Thymus (tissue), 11 donors: ENCODE results near the gene RAB23. TPM values are rescaled to one million over a fixed set of nuclear protein-coding genes. Genes with fewer than 3 reads are reported as not detected.
A peak's percentile ranks its signal among the peaks of the same experiment; 100 is the strongest.

Experiments
- DNase-seq, 9 donors: peaks; one replicate each; pipeline ENCODE4 v3.0.0-alpha.2; 2013; ENCODE audit warnings: low spot score in 9 of 9, low read depth in 6 of 9, missing footprints in 1 of 9
- H3K27ac ChIP-seq, 2 donors: one replicate each; pipeline ENCODE4 v1.5.1; 2013; ENCODE audit warnings: control low read depth in 1 of 2, low read depth in 1 of 2, low read length in 1 of 2, mild to moderate bottlenecking in 1 of 2, moderate library complexity in 1 of 2
- H3K27me3 ChIP-seq, 2 donors: one replicate each; pipeline ENCODE4 v1.5.1; 2013; ENCODE audit warnings: low read length in 1 of 2; ENCODE audit not compliant: control insufficient read depth in 2 of 2, insufficient read depth in 1 of 2
- H3K36me3 ChIP-seq, 2 donors: one replicate each; pipeline ENCODE4 v1.5.1; 2013; ENCODE audit warnings: low read length in 1 of 2, mild to moderate bottlenecking in 1 of 2, moderate library complexity in 1 of 2; ENCODE audit not compliant: control insufficient read depth in 2 of 2, insufficient read depth in 2 of 2
- H3K4me1 ChIP-seq, 2 donors: one replicate each; pipeline ENCODE4 v1.5.1; 2013; ENCODE audit warnings: low read length in 2 of 2; ENCODE audit not compliant: control insufficient read depth in 2 of 2, insufficient read depth in 2 of 2
- H3K4me3 ChIP-seq, 2 donors: one replicate each; pipeline ENCODE4 v1.5.1; 2013; ENCODE audit warnings: low read length in 2 of 2, control low read depth in 1 of 2, mild to moderate bottlenecking in 1 of 2
- H3K9me3 ChIP-seq, 2 donors: one replicate each; pipeline ENCODE4 v1.5.1; 2013; ENCODE audit warnings: low read length in 1 of 2, mild to moderate bottlenecking in 1 of 2; ENCODE audit not compliant: control insufficient read depth in 2 of 2, insufficient read depth in 1 of 2
- WGBS: extraction: QIAGEN DNeasy Blood & Tissue Kit; methylation state at CpG from one replicate; pipeline ENCODE4 v1.1.7; 2013; 5-methylcytosine and 5-hydroxymethylcytosine counted together
- polyA plus RNA-seq: library from polyadenylated mRNA; stranded (reverse); fragments of 200-250 nt; gene quantifications from one replicate; pipeline ENCODE4 v1.2.3, GENCODE V29; 2013
- total RNA-seq: library from RNA; stranded (reverse); fragments of 120-200 nt; gene quantifications from one replicate; pipeline ENCODE4 v1.2.4, GENCODE V29; 2013
- donor health status: healthy.

The RAB23 gene
- total and polyA plus RNA-seq, 2 donors = 5.8 to 7.1 TPM

DNA sequence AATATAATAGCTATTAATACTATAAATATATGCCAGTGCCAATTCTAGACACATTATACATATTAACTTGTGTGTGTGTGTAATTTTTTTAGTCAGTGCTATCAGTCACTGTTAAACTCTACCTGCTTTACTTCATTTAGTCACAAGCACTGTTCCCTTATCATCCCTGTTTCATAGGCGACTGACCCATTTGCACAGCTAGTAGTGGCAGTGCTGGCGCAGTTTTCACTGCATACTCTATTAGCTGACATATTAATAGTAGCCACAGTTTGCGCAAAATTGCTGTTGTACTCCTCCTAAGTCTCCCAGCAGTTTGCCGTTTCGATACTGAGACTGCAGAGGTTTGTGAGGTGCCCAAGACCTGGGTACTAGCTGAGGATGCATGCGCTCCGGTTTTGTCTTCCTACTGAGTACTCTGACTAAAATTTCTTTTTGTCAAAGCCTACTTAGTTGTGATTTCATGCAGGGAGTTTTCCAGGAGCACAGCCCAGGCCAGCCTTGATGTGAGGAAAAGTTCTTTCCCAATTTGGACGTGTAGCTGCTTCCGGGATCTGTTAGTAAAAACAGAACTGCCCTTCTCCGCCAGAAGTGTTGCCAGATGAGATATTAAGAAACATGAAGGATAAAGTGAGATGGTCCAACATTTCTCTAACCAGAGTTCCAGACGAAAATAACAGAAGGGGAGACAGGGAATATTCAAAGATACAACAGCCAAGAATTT lies 44.4 kb downstream of the RAB23 start:
- WGBS = 98% methylated on average over 11 of the region's 11 CpGs
- no peaks in the 10 kb centered on the region for H3K27me3 ChIP-seq
- H3K4me3 ChIP-seq = no peak overlapping the region
- H3K4me1 ChIP-seq = peaks cover 0 to 6% of the 10 kb centered on the region in 2 donors
- H3K9me3 ChIP-seq = no peaks in the 10 kb centered on the region
- no peak overlapping the region for H3K27ac ChIP-seq
- peaks cover 0 to 4% of the 10 kb centered on the region in 2 donors for H3K36me3 ChIP-seq
- no peak for DNase-seq

DNA sequence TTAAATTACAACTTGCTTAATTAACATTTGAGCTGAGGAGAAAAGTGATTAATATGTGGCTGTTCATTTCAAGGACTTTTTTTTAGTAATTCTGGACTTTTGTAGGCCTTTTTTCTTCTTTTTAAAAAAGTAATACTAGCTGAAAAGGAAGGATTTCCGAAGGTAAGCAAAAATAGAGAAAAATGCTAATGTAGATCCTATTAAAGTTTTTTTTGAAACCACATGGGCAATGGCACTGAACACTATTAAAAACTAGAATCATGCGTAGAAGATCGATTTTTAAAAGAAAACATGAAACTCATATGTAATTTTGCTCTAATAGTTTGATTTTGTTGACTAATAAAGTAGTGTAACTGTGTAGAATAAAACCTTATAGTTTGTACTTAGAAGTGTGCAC lies 47.6 kb downstream of the RAB23 start:
- DNase-seq = no peak
- H3K27me3 ChIP-seq = no peaks in the 10 kb centered on the region
- H3K4me1 ChIP-seq = peaks cover 0 to 13% of the 10 kb centered on the region in 2 donors
- no peaks in the 10 kb centered on the region for H3K9me3 ChIP-seq
- H3K27ac ChIP-seq = no peak overlapping the region
- 99% methylated on average over 3 of the region's 3 CpGs for WGBS
- no peaks in the 10 kb centered on the region for H3K36me3 ChIP-seq
- no peak overlapping the region for H3K4me3 ChIP-seq

DNA sequence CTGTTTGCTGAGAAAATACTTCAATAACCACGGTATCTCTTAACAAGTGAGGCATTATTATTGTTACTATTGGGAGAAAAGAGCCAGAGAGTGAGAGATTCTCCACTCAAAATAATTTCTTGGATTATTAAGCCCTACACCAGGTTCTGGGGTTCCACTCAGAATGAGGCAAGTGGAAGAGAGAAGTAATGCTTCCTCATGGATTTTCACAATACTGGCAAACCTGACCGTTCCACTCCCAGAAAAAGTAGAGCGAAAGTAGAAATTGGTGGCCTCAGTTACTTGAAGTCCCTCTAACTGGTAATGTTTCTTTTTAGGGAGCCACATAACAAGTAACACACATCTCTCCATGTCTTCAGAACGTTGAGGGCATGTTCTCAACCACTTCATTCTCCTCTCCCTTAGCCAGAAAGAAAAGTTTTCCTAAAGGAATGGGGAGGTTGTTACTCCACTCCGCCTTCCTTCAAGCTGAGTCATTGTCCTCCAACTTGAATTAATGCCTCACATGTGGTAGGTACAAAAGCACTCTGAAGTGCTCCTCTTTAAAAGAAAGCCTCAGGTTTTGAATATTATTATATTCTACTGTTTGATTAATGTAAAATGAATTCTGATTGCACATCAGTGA lies 48.1 kb downstream of the RAB23 start:
- peak in 2 of 9 donors; percentile 7 to 12 for DNase-seq
- Histone ChIP-seq H3K27me3 (no peaks in the 10 kb centered on the region), H3K9me3 (no peaks in the 10 kb centered on the region), H3K4me3 (peak overlapping the region in 1 of 2 donors; percentile 83), H3K36me3 (no peaks in the 10 kb centered on the region), H3K27ac (peak overlapping the region in 1 of 2 donors; percentile 77), H3K4me1 (peaks cover 0 to 13% of the 10 kb centered on the region in 2 donors)
- WGBS = 85% methylated on average over 5 of the region's 5 CpGs

DNA sequence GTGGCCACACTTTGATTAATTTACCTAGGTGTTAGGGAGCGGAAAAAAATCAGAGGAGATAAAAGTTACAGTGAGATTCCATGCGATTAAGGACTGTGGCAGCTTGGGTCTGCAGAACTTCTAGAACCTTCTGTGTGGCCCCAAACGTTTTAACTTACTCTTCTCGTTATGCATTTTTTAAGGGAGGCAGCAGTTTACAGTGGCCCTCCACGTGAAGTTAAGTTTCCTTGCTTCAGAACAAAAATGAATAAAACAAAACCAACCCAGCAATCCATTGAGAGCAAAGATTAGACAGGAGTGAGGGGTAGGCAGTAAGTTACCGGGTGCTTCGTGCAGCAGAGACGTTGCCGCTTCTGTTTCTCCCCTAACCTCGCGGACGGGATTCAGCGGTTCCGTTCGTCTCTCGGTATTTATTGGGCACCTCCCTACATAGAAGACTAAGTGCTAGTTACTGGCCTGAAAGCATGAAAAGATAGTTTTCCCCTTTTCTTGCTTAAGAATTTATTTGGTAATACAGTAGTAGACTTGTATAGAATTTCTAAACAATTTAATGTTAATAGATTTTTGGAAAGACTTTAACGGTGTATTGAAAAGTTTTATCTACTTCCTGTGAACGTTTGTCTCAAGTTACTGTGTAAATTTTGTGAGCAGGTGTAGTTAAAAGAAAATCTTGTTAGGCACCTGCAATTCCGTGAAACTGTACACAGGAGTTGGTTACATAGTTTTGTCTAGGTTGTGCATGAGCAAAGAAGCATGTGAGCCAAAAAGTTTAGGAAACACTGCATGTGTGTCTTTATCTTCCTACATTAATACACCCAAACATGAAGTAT lies 48.8 kb downstream of the RAB23 start:
- Histone ChIP-seq H3K36me3 (no peaks in the 10 kb centered on the region), H3K4me3 (peak overlapping the region; percentile 69 to 83), H3K4me1 (peaks cover 0 to 13% of the 10 kb centered on the region in 2 donors), H3K27me3 (no peaks in the 10 kb centered on the region), H3K9me3 (no peaks in the 10 kb centered on the region), H3K27ac (peak overlapping the region; percentile 52 to 77)
- peak; percentile 13 to 68 (median 45) for DNase-seq
- 15% methylated on average over 19 of the region's 19 CpGs for WGBS

DNA sequence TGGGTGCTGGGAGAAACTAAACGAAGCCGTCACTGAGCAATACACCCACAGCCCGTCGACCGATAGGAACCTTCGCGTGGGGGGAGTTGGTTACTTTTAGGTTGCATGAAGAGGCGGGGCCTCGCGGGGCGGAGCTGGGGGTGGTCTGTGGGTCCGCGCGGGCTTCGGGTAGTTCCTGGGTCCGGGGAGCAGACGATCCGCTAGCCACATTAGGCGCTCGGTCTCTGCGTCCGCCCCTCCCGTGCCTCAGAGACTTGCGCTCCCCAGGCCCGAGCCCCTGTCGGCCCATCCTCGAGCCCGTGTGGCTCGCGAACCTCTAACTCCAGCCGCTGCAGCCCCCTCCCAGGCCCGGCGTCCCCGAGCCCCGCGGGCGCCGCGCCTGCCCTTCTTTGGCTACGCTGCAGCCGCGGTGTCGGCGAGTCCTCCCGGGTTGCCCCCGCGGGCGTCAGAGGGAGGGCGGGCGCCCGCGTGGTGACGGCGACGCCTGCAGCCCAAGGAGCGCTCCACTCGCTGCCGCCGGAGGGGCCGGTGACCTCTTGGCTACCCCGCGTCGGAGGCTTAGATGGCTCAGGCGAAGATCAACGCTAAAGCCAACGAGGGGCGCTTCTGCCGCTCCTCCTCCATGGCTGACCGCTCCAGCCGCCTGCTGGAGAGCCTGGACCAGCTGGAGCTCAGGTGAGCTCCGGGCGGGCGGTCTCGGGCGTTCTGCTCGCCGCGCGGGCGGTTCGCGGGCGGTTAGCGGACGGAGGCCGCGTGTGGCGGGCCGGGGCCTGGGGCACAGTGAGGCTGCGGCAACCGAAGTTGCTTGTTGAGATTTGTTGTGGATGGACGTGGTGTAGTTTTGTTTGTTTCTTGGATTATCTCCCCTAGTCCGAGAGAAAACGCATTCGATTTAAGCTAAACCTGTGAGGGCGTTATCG lies 49.7 kb downstream of the RAB23 start, which contains the start of gene BAG2:
Gene BAG2 (plus strand): TSS at position 191 of the 920 bp plus-strand sequence. CDS start 372 bp downstream, at position 563.
- H3K27ac ChIP-seq = peak within 1 kb of the TSS; percentile 77
- under 1% methylated on average over 97 of the region's 97 CpGs for WGBS
- DNase-seq = peak; percentile 50 to 88 (median 70)
- H3K36me3 ChIP-seq = peaks cover 0 to 2% of the 10 kb centered on the region in 2 donors
- H3K27me3 ChIP-seq = no peaks in the 10 kb centered on the region
- H3K4me3 ChIP-seq = peak within 1 kb of the TSS; percentile 69 to 83
- H3K9me3 ChIP-seq = no peaks in the 10 kb centered on the region
- H3K4me1 ChIP-seq = peaks cover 0 to 13% of the 10 kb centered on the region in 2 donors

DNA sequence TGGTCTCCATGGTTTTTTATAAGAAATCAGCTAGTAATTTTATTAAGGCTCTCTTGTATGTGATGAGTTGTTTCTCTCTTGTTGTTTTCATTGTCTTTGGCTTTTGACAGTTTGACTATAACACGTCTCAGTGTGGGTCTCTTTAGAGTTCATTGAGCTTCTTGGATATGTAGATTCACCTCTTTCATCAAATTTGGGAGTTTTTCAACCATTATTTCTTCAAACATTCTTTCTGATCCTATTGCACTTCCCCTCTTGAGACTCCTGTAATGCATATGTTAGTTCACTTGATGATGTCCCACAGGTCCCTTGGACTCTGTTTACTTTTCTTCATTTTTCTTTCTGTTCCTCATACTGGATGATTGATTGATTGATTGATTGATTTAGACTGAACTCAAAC lies 57.0 kb downstream of the RAB23 start:
- DNase-seq = no peak
- H3K4me1 ChIP-seq = no peaks in the 10 kb centered on the region
- no peak overlapping the region for H3K4me3 ChIP-seq
- WGBS = 97% methylated on average over 1 of the region's 1 CpG
- H3K27me3 ChIP-seq = no peaks in the 10 kb centered on the region
- H3K36me3 ChIP-seq = peaks cover 0 to 13% of the 10 kb centered on the region in 2 donors
- no peak overlapping the region for H3K27ac ChIP-seq
- H3K9me3 ChIP-seq = no peaks in the 10 kb centered on the region

DNA sequence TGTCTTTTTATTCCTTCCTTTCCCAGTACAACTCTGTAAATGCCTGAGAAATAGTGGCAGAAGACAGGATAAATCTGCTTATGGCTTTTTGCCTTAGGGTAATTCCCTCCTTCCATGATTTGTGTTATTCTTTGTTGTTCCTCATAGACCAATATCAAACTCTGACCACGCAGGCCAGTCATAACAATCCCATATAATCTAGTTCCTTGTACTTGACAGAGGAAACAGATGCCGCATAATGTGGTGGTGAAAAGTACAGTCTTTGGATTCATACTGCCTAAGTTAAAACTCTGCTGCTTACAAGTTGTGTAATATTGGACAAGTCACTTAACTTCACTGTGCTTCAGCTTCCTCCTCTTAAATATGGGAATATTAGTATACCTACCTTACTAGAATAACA lies 58.2 kb downstream of the RAB23 start:
- Histone ChIP-seq H3K27ac (no peak overlapping the region), H3K27me3 (no peaks in the 10 kb centered on the region), H3K9me3 (no peaks in the 10 kb centered on the region), H3K36me3 (peaks cover 0 to 13% of the 10 kb centered on the region in 2 donors), H3K4me1 (no peaks in the 10 kb centered on the region), H3K4me3 (no peak overlapping the region)
- 96% methylated on average over 2 of the region's 2 CpGs for WGBS
- DNase-seq = no peak

DNA sequence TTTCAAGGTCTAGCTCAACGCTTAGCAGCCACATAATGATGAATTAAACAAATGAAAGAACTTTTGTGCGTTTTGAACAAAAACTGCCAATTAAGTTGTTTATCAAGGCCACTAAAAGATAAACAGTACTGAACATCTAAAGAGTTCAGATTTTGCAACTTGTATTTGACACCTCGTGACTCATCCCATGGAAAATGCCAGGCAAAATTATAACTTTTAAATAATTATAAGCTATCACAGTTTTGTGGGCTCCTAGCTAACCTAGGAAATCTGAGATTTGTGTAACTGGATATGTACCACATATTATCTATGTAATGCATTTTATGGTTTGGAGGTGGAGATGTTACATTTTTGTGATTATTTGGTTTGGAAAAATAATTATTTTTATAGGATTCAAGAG lies 59.6 kb downstream of the RAB23 start:
- WGBS = 97% methylated on average over 3 of the region's 3 CpGs
- DNase-seq = no peak
- peaks cover 0 to 13% of the 10 kb centered on the region in 2 donors for H3K36me3 ChIP-seq

More for the DNA sequence above, 59.6 kb downstream of the RAB23 start:
- no peak overlapping the region for H3K27ac ChIP-seq
- no peak overlapping the region for H3K4me3 ChIP-seq
- no peaks in the 10 kb centered on the region for H3K9me3 ChIP-seq
- H3K27me3 ChIP-seq = no peaks in the 10 kb centered on the region
- no peaks in the 10 kb centered on the region for H3K4me1 ChIP-seq
